Endothelial cell of umbilical vein (primary cell): ENCODE results near the gene ZSCAN26. TPM values are rescaled to one million over a fixed set of nuclear protein-coding genes. Genes with fewer than 3 reads are reported as not detected.
A peak's percentile ranks its signal among the peaks of the same experiment; 100 is the strongest.

ENCODE experiments used
- BruUV-seq: library from RNA; stranded (reverse); fragments of 400-500 nt; replicated peaks from 2 replicates; lab custom pipeline; 2021; lab: Mats Ljungman, UMichigan
- CTCF ChIA-PET: fragments of 300-600, 350-600 bp; sonication (Branson Sonifier 250); formaldehyde crosslinking; loops from one replicate; lab custom pipeline; 2021; ENCODE audit warnings: antibody characterized with exemption, inconsistent platforms; lab: Charles Lee
- POLR2A ChIA-PET: fragments of 300-600, 350-600 bp; sonication (Branson Sonifier 250); formaldehyde crosslinking; loops from one replicate; lab custom pipeline; 2021; ENCODE audit warnings: antibody characterized with exemption, inconsistent platforms; lab: Charles Lee
- DNase-seq: peaks from one replicate; pipeline ENCODE4 v3.0.0-alpha.2; 2011; ENCODE audit warnings: low read depth, low spot score
- FAIRE-seq: peaks from 2 replicates; lab custom pipeline; 2011; peaks lifted over from hg19 to GRCh38; lab: Jason Lieb, UNC
- H2AFZ ChIP-seq: 2 replicates; pipeline ENCODE4 v1.6.0; 2012; ENCODE audit warnings: low read depth, low read length, control low read depth, inconsistent platforms
- H3K27ac ChIP-seq: 2 replicates; pipeline ENCODE4 v1.5.1; 2011; ENCODE audit warnings: low read depth, mild to moderate bottlenecking, control low read depth, low read length, moderate library complexity; ENCODE audit not compliant: insufficient read depth
- H3K27me3 ChIP-seq, 2 experiments: 2 replicates each; pipeline versions ENCODE4 v1.6.0 to v1.6.1; 2011; ENCODE audit warnings: low read length in 2 of 2, mixed read lengths in 1 of 2; ENCODE audit not compliant: control insufficient read depth in 2 of 2, insufficient read depth in 2 of 2
- H3K36me3 ChIP-seq, 2 experiments: 2 replicates in 1 of 2; 3 replicates in 1 of 2; pipeline ENCODE4 v1.5.1; 2011; ENCODE audit warnings: low read length in 2 of 2, mild to moderate bottlenecking in 1 of 2, moderate library complexity in 1 of 2; ENCODE audit not compliant: control insufficient read depth in 2 of 2, insufficient read depth in 2 of 2; ENCODE audit errors: extremely low read depth in 1 of 2
- H3K4me1 ChIP-seq: 3 replicates; pipeline ENCODE4 v1.5.1; 2011; ENCODE audit warnings: mild to moderate bottlenecking, low read length; ENCODE audit not compliant: control insufficient read depth, insufficient read depth; ENCODE audit errors: extremely low read depth
- H3K4me2 ChIP-seq: 2 replicates; pipeline ENCODE4 v1.6.1; 2011; ENCODE audit warnings: low read length, control low read depth, mixed read lengths; ENCODE audit not compliant: insufficient read depth
- H3K4me3 ChIP-seq, 3 experiments: fragments of 200-600 bp in 1 of 3; sonication (generic), shearing (Covaris generic) in 1 of 3; replicated peaks in 1 of 3; 2 replicates each; pipeline ENCODE4 v1.5.1; 2011 to 2016; ENCODE audit warnings: control low read depth in 3 of 3, low read length in 3 of 3, mild to moderate bottlenecking in 2 of 3, inconsistent platforms in 1 of 3, low read depth in 1 of 3, moderate library complexity in 1 of 3; ENCODE audit not compliant: insufficient read depth in 1 of 3
- H3K79me2 ChIP-seq: 2 replicates; pipeline ENCODE4 v1.6.0; 2012; ENCODE audit warnings: low read length, inconsistent platforms; ENCODE audit not compliant: control insufficient read depth, insufficient read depth
- H3K9ac ChIP-seq: replicated peaks from 2 replicates; pipeline ENCODE3; 2011; ENCODE audit warnings: low read length, control low read depth; ENCODE audit not compliant: insufficient read depth; ENCODE audit errors: extremely low read depth
- H3K9me1 ChIP-seq: replicated peaks from 3 replicates; pipeline ENCODE4 v1.6.0; 2011; ENCODE audit warnings: mild to moderate bottlenecking, low read length; ENCODE audit not compliant: control insufficient read depth, insufficient read depth; ENCODE audit errors: extremely low read depth
- H3K9me3 ChIP-seq: replicated peaks from 2 replicates; pipeline ENCODE4 v1.5.1; 2012; ENCODE audit warnings: low read length, inconsistent platforms; ENCODE audit not compliant: control insufficient read depth, insufficient read depth
- H4K20me1 ChIP-seq: replicated peaks from 2 replicates; pipeline ENCODE3; 2011; ENCODE audit warnings: mild to moderate bottlenecking, low read length; ENCODE audit not compliant: control insufficient read depth, insufficient read depth; ENCODE audit errors: extremely low read depth
- EZH2 ChIP-seq: IDR thresholded peaks from 2 replicates; pipeline ENCODE4 v1.6.1; 2012; ENCODE audit warnings: borderline replicate concordance, low read depth, mild to moderate bottlenecking, moderate library complexity, low read length, inconsistent platforms; ENCODE audit not compliant: severe bottlenecking
- FOS ChIP-seq: IDR thresholded peaks from 2 replicates; pipeline ENCODE4 v1.6.1; 2011; ENCODE audit warnings: mild to moderate bottlenecking, low read length, moderate library complexity, borderline replicate concordance; ENCODE audit not compliant: insufficient read depth
- GATA2 ChIP-seq: IDR thresholded peaks from 2 replicates; pipeline ENCODE4 v1.7.0; 2011; ENCODE audit warnings: low read depth, mild to moderate bottlenecking, moderate library complexity, mixed read lengths, low read length; ENCODE audit not compliant: insufficient read length, insufficient read depth
- JUN ChIP-seq: IDR thresholded peaks from 2 replicates; pipeline ENCODE4 v1.6.1; 2011; ENCODE audit warnings: borderline replicate concordance, low read depth; ENCODE audit not compliant: insufficient read length, insufficient read depth
- MAX ChIP-seq: IDR thresholded peaks from 2 replicates; pipeline ENCODE4 v1.6.1; 2011; ENCODE audit not compliant: insufficient read depth, insufficient read length
- MYC ChIP-seq: IDR thresholded peaks from one replicate; pipeline ENCODE4 v1.6.1; 2011; ENCODE audit warnings: mild to moderate bottlenecking, low read depth, low read length
- POLR2A ChIP-seq: IDR thresholded peaks from 2 replicates; pipeline ENCODE4 v1.6.1; 2012; ENCODE audit warnings: low read depth, mild to moderate bottlenecking, control low read depth, low read length
- POLR2AphosphoS5 ChIP-seq: IDR thresholded peaks from 2 replicates; pipeline ENCODE4 v1.6.1; 2012; ENCODE audit warnings: low read depth, mild to moderate bottlenecking, control low read depth, low read length, moderate library complexity; ENCODE audit not compliant: insufficient read depth
- dilution Hi-C: fragments of 300-500 bp; cut with MboI; formaldehyde crosslinking; loops from one replicate; pipeline ENCODE4 v1.15.0; 2019; ENCODE audit warnings: low sequenced_read_pairs; ENCODE audit not compliant: extremely low pct_ligation_motif_present
- intact Hi-C: fragments of 100-400 bp; cut with micrococcal nuclease; formaldehyde crosslinking; loops from one replicate; pipeline ENCODE4 v1.10.0; 2022
- polyA plus RNA-seq, 4 experiments: library from polyadenylated mRNA; depleted of rRNA in 3 of 4; stranded (reverse) in 3 of 4; unstranded in 1 of 4; fragments of >200 nt; gene quantifications; 2 replicates each; pipeline versions ENCODE4 v1.2.1 to v1.2.3, GENCODE V29; 2011 to 2012; ENCODE audit warnings: missing spikeins in 1 of 4
- total RNA-seq: library from RNA; stranded (reverse); gene quantifications from 2 replicates; pipeline ENCODE4 v1.2.3, GENCODE V29; 2021
- TF ChIP-seq, protein P1 (sequence below), 2 donors: IDR thresholded peaks; 1 replicate in 1 of 2; 2 replicates in 1 of 2; pipeline ENCODE4 v1.5.1; 2011; ENCODE audit warnings: low read length in 2 of 2, mild to moderate bottlenecking in 2 of 2, moderate library complexity in 2 of 2, control low read depth in 1 of 2, inconsistent platforms in 1 of 2, low read depth in 1 of 2; ENCODE audit not compliant: insufficient read depth in 1 of 2; ENCODE audit errors: extremely low read depth in 1 of 2

The ZSCAN26 gene
- total and polyA plus RNA-seq, 2 donors (not counting 3 experiments of a cell fraction or from before 2014, with no cell fraction given): 12.8 to 14.1 TPM

DNA sequence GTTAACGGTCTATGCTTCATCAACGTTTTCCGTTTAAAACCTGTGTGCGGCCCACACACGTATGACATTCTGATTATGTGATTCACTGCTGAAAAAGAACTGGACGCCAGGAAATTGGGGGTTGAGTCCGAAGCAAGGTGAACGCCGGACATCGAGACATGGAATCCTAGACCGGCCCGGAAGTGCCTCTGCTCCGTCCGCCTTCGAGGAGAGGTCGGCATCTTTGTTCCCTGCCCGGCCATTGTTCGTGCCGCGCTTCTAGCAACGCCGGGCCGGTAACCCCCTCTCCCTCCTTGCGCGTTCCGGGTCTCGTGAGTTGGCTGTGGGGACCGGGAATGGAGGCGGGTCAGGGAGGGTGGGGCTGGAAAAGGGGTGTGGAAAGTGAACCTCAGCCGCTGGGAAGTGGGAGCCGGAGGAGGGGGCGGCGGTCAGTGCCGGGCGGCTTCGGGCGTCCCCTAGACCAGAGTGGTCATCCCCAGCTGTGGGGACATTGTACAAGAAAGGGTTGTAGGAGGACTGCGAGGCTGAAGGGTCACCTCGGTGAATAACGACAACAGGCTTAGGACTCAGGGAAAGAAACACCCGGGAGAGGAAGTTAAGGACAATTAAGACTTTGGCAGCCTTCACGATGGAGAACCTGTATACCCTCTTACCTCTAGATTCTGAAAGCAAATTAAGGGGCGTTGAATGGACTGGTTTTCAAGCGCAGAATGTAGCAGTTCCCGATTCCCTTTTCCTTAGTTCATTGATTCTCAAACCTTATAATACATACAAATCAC, 41.7 kb upstream of the ZSCAN26 start, which contains the start of gene ZSCAN9:
Gene ZSCAN9 (plus strand): TSS at position 220 of the 779 bp plus-strand sequence. CDS start 1,810 bp downstream, outside the sequence.
- no TSS peak for BruUV-seq

More for the DNA sequence above, 41.7 kb upstream of the ZSCAN26 start, which contains the start of gene ZSCAN9:
- peak; percentile 78 for FAIRE-seq
- Histone ChIP-seq H3K4me2 (peak within 1 kb of the TSS; percentile 98), H3K9me3 (no peaks in the 10 kb centered on the region), H3K9me1 (no peaks in the 10 kb centered on the region), H3K79me2 (peaks cover 17% of the 10 kb centered on the region), H3K27me3 (no peaks in the 10 kb centered on the region), H4K20me1 (no peaks in the 10 kb centered on the region), H3K4me1 (peaks cover 10% of the 10 kb centered on the region), H3K27ac (peak within 1 kb of the TSS; percentile 77), H3K36me3 (peaks cover 7 to 10% of the 10 kb centered on the region in 2 experiments), H3K9ac (peak within 1 kb of the TSS; percentile 90), H2AFZ (peak within 1 kb of the TSS; percentile 90), H3K4me3 (peak within 1 kb of the TSS; percentile 48 to 99 (median 86))
- TF ChIP-seq MAX (no peak), FOS (peak; percentile 47), EZH2 (no peak), GATA2 (no peak), POLR2A (peak; percentile 82), JUN (peak; percentile 10), POLR2AphosphoS5 (peak; percentile 59), MYC (peak; percentile 46)
- TF ChIP-seq, protein P1, sequence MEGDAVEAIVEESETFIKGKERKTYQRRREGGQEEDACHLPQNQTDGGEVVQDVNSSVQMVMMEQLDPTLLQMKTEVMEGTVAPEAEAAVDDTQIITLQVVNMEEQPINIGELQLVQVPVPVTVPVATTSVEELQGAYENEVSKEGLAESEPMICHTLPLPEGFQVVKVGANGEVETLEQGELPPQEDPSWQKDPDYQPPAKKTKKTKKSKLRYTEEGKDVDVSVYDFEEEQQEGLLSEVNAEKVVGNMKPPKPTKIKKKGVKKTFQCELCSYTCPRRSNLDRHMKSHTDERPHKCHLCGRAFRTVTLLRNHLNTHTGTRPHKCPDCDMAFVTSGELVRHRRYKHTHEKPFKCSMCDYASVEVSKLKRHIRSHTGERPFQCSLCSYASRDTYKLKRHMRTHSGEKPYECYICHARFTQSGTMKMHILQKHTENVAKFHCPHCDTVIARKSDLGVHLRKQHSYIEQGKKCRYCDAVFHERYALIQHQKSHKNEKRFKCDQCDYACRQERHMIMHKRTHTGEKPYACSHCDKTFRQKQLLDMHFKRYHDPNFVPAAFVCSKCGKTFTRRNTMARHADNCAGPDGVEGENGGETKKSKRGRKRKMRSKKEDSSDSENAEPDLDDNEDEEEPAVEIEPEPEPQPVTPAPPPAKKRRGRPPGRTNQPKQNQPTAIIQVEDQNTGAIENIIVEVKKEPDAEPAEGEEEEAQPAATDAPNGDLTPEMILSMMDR (IDR thresholded peaks at IDR 0.05; ENCODE audit: extremely low read depth in 1 of 2, insufficient read depth in 1 of 2, low read depth in 1 of 2, low read length in 2 of 2): no peak
- POLR2A ChIA-PET: interaction anchor here (0.6 to 1.3 kb wide), 2 partner anchors 84 to 134 kb away, joined by 3 read pairs; partner anchors contain the start of gene ZKSCAN8
- CTCF ChIA-PET: interaction anchor here (2.3 to 3.2 kb wide), 2 partner anchors 27 to 131 kb away, joined by 7 to 11 read pairs; partner anchors contain the start of gene ZKSCAN4
- intact Hi-C loops: loop anchor here (1.0 to 10.0 kb wide), 9 partner anchors 27 to 750 kb away; partner anchors contain the start of genes PGBD1, ZKSCAN4, ZKSCAN8 and ZNF165
- dilution Hi-C loops: no loop called here
- peak; percentile 89 for DNase-seq
